Right lobe of liver (tissue), 6 donors: ENCODE data around the gene TRMT10C. TPM values are rescaled to one million over a fixed set of nuclear protein-coding genes. Genes with fewer than 3 reads are reported as not detected.
A peak's percentile ranks its signal among the peaks of the same experiment; 100 is the strongest.

Source experiments
- ATAC-seq, 4 donors: fragments of 200-7000 bp; cut with Tn5 transposase; one replicate each; pipeline ENCODE4 v1.9.1; 2020; ENCODE audit warnings: mild to moderate bottlenecking in 4 of 4, moderate library complexity in 4 of 4
- DNase-seq, 3 donors: peaks; one replicate each; pipeline ENCODE4 v3.0.0-alpha.2; 2020
- H3K27ac ChIP-seq, 3 donors: fragments of 200-600 bp; one replicate each; pipeline ENCODE4 v1.8.0; 2022
- H3K27me3 ChIP-seq, 2 donors: fragments of 200-600 bp; one replicate each; pipeline ENCODE4 v1.8.0; 2022
- H3K36me3 ChIP-seq, 4 donors: fragments of 200-600 bp; sonication (generic) in 1 of 4; one replicate each; pipeline versions ENCODE4 v1.5.1 to v1.8.0; 2017 to 2022; ENCODE audit warnings: control low read depth in 1 of 4
- H3K4me1 ChIP-seq, 4 donors: fragments of 200-600 bp; sonication (generic) in 1 of 4; one replicate each; pipeline versions ENCODE4 v1.5.1 to v1.8.0; 2017 to 2022; ENCODE audit warnings: control low read depth in 1 of 4
- H3K4me3 ChIP-seq, 3 donors: fragments of 200-600 bp; one replicate each; pipeline ENCODE4 v1.8.0; 2022
- H3K9me3 ChIP-seq, 4 donors: fragments of 200-600 bp; sonication (generic) in 1 of 4; one replicate each; pipeline versions ENCODE4 v1.5.1 to v1.8.0; 2017 to 2022; ENCODE audit warnings: control low read depth in 1 of 4
- CTCF ChIP-seq, 4 donors: fragments of 200-600 bp in 3 of 4; fragments of 450-650 bp in 1 of 4; IDR thresholded peaks; one replicate each; pipeline versions ENCODE4 v1.5.1 to v1.8.0; 2016 to 2022; ENCODE audit warnings: antibody characterized with exemption in 4 of 4, mild to moderate bottlenecking in 2 of 4
- POLR2A ChIP-seq: fragments of 450-650 bp; IDR thresholded peaks from one replicate; pipeline ENCODE4 v1.6.1; 2017; ENCODE audit warnings: antibody characterized with exemption, mild to moderate bottlenecking
- WGBS: methylation state at CpG from one replicate; pipeline ENCODE4 v1.1.6; 2018; ENCODE audit warnings: low coverage, low lambda C conversion rate; ENCODE audit not compliant: insufficient coverage; ENCODE audit errors: missing lambda C conversion rate; 5-methylcytosine and 5-hydroxymethylcytosine counted together
- intact Hi-C, 2 donors: fragments of 100-400 bp; cut with DNase I; formaldehyde crosslinking; loops; one replicate each; pipeline versions ENCODE4 v1.11.2 to v1.14.1; 2022
- total RNA-seq, 6 experiments: library from RNA; depleted of rRNA in 2 of 6; stranded (reverse); fragments of >200 nt in 2 of 6; fragmentation: NEBNext Ultra II Directional in 3 of 6; extraction: Animal tissue kit (Norgen Biotek cat#: 25700) in 3 of 6; gene quantifications; one replicate each; pipeline versions ENCODE4 v1.1.0 to v1.2.4, GENCODE V29; 2016 to 2023
- donor health status: DM: no; HTN: yes; CAD: no.
- donor health status: DM: no; HTN: no; CAD: no.
- donor health status: DM: no; HTN: no; CAD: no.
- donor health status: DM: no; HTN: yes; CAD: no.
- donor health status: DM: no; HTN: yes; CAD: no.

Gene TRMT10C
- total RNA-seq, 6 experiments from 2014 or later, result 9.7 to 28.0 (median 13.3) TPM

- DNase-seq (no peak), ATAC-seq (no peak)
- H3K36me3 ChIP-seq, result no peaks in the 10 kb centered on the region
- H3K27me3 ChIP-seq, result no peaks in the 10 kb centered on the region
- no peak overlapping the region for H3K4me3 ChIP-seq
- WGBS, result 57% methylated on average over 1 of the region's 1 CpG
- TF ChIP-seq CTCF (IDR thresholded peaks at IDR 0.05), result no peak
- no peak for TF ChIP-seq POLR2A
- H3K27ac ChIP-seq, result no peak overlapping the region
- no peaks in the 10 kb centered on the region for H3K4me1 ChIP-seq
- H3K9me3 ChIP-seq, result no peaks in the 10 kb centered on the region
- intact Hi-C loops, result no loop called here
Observed at GRCh38 chr3:101527906-101528305, 33.8 kb upstream of the TRMT10C start.

- H3K36me3 ChIP-seq, result no peaks in the 10 kb centered on the region
- no peaks in the 10 kb centered on the region for H3K27me3 ChIP-seq
- TF ChIP-seq POLR2A (no peak), CTCF (IDR thresholded peaks at IDR 0.05) (no peak)
- ATAC-seq (peak in 1 of 4 donors; percentile 18), DNase-seq (no peak)
- WGBS, result 32% methylated on average over 1 of the region's 4 CpGs
- H3K4me1 ChIP-seq, result no peaks in the 10 kb centered on the region
- H3K9me3 ChIP-seq, result no peaks in the 10 kb centered on the region
- no peak overlapping the region for H3K27ac ChIP-seq
- intact Hi-C loops, result no loop called here
- H3K4me3 ChIP-seq, result no peak overlapping the region
Observed at GRCh38 chr3:101529816-101530685, 31.6 kb upstream of the TRMT10C start.

GRCh38 chr3:101530686-101531047 is 31.0 kb upstream of the TRMT10C start:
- Histone ChIP-seq H3K27ac (no peak overlapping the region), H3K27me3 (no peaks in the 10 kb centered on the region), H3K9me3 (no peaks in the 10 kb centered on the region), H3K4me3 (no peak overlapping the region), H3K4me1 (no peaks in the 10 kb centered on the region), H3K36me3 (no peaks in the 10 kb centered on the region)
- WGBS, result 40% methylated on average over 2 of the region's 2 CpGs
- TF ChIP-seq CTCF (IDR thresholded peaks at IDR 0.05), result no peak
- no peak for TF ChIP-seq POLR2A
- intact Hi-C loops, result no loop called here
- DNase-seq, result no peak
- ATAC-seq, result no peak

DNA sequence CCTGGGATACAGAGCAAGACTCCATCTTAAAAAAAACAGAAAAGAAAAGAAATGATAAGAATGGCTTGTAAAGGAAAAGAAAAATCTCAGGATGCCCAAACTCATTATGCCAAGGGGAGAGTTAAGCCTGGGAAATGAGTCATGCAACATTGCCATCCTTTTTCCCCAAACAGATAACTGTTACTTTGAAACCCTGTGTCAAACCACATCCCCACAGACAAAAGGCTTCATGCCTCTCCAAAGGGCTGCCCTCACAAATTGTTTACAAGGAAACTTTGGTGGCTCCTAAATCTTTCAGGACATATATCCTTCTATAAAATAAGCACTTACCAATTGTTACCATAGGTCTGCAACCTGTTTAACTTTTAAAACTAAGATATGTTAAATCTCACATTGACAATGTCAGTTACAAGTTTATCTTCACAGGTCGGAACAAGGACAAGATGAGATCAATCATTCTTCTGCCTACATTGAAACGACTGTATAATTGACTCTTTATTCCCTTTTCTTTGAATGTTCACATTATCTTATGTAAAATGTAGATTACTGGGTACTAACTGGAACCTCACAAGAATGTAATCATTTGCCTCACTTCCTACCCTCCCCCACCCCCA is 30.1 kb upstream of the TRMT10C start:
- DNase-seq (no peak), ATAC-seq (no peak)
- Histone ChIP-seq H3K36me3 (no peaks in the 10 kb centered on the region), H3K27ac (no peak overlapping the region), H3K27me3 (no peaks in the 10 kb centered on the region), H3K4me3 (no peak overlapping the region), H3K4me1 (no peaks in the 10 kb centered on the region), H3K9me3 (no peaks in the 10 kb centered on the region)
- TF ChIP-seq POLR2A (no peak), CTCF (IDR thresholded peaks at IDR 0.05) (no peak)
- 49% methylated on average over 2 of the region's 2 CpGs for WGBS
- intact Hi-C loops, result no loop called here
